Fibroblast of peridontal ligament (primary cell): ENCODE measurements around the gene EML5.
"Not testable (repeated sequence)": the region's sequence is repeated elsewhere in the genome, so short reads cannot be mapped to it uniquely, and the experiment has no call there.

Experiments used
- DNase-seq: peaks from one replicate; pipeline ENCODE4 v3.0.0-alpha.2; 2010; ENCODE audit errors: extremely low read depth

Gene EML5

GRCh38 chr14:88804035-88804434, 11.3 kb upstream of the EML5 start:
- no peak for DNase-seq

GRCh38 chr14:88802596-88802995, 9.8 kb upstream of the EML5 start:
- no peak for DNase-seq

GRCh38 chr14:88799522-88799921, 6.8 kb upstream of the EML5 start:
- DNase-seq = no peak

- no peak for DNase-seq
Observed at GRCh38 chr14:88798156-88798555, 5.4 kb upstream of the EML5 start.

- DNase-seq = no peak
Observed at GRCh38 chr14:88793259-88793625, 489 bp upstream of the EML5 start.

- no peak for DNase-seq
Observed at GRCh38 chr14:88791629-88792472, 902 bp downstream of the EML5 start.

GRCh38 chr14:88791252-88791621, 1.5 kb downstream of the EML5 start:
- DNase-seq = no peak

- DNase-seq = peak; percentile 2
Observed at GRCh38 chr14:88790501-88791251, 2.1 kb downstream of the EML5 start.

- DNase-seq = not testable (repeated sequence)
Observed at GRCh38 chr14:88789573-88789972, 3.2 kb downstream of the EML5 start.

- no peak for DNase-seq
Observed at GRCh38 chr14:88786715-88787114, 6.0 kb downstream of the EML5 start.

GRCh38 chr14:88785911-88786310, 6.8 kb downstream of the EML5 start:
- no peak for DNase-seq

GRCh38 chr14:88775532-88775931, 17.2 kb downstream of the EML5 start:
- DNase-seq = no peak

- DNase-seq = no peak
Observed at GRCh38 chr14:88770736-88771135, 22.0 kb downstream of the EML5 start.

GRCh38 chr14:88765130-88765529, 27.6 kb downstream of the EML5 start:
- no peak for DNase-seq

- no peak for DNase-seq
Observed at GRCh38 chr14:88753873-88754272, 38.9 kb downstream of the EML5 start.

GRCh38 chr14:88750945-88751344, 41.8 kb downstream of the EML5 start:
- DNase-seq = no peak

GRCh38 chr14:88750413-88750812, 42.3 kb downstream of the EML5 start:
- DNase-seq = no peak

GRCh38 chr14:88749139-88749538, 43.6 kb downstream of the EML5 start:
- no peak for DNase-seq

- DNase-seq = no peak
Observed at GRCh38 chr14:88748288-88748687, 44.5 kb downstream of the EML5 start.

- peak; percentile 40 for DNase-seq
Observed at GRCh38 chr14:88746052-88746451, 46.7 kb downstream of the EML5 start.

- DNase-seq = no peak
Observed at GRCh38 chr14:88737245-88737644, 55.5 kb downstream of the EML5 start.

GRCh38 chr14:88733121-88733520, 59.6 kb downstream of the EML5 start:
- no peak for DNase-seq

- no peak for DNase-seq
Observed at GRCh38 chr14:88729159-88729558, 63.6 kb downstream of the EML5 start.
